UCSD-AML1 (cell line): ENCODE measurements around the gene ALDOC.
"Not testable (repeated sequence)": the region's sequence is repeated elsewhere in the genome, so short reads cannot be mapped to it uniquely, and the experiment has no call there.

Experiments used
- DNase-seq: peaks from one replicate; lab custom pipeline; 2025; ENCODE audit not compliant: unreplicated experiment; lab: John Stamatoyannopoulos, UW

The ALDOC gene

DNA sequence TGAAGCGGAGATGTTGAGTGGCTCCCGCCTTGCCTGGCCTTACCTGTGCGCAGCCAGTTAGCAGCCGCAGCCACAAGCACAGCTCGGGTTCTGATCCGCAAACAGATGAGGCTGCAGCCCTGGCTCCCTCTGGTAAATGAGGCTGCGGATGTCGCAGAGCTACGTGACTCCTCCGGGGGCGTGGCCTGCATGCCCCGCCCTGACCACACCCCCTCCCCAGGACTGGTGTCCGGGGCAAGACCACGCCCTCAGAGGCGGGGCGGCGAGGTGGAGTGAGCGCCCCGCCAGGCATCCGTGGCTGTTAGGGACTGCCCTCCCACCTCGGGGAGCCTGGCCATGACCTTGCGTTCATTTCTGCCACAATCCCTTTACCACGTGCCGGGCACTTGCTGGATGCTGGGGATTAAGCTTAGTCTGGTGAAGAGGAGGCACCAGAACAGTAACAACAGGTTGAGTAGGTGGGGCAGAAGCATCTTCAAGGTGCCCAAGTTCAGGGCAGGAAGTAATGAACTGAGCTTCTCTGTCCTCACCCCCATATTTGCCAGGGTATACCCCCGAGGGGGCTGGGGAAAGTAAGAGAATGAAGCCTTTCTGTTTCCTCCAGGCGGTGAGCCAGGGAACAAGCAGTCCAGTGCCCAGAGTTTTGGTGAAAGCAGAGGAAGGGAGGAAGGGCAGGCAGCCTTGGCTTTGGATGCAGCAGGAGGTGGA lies at the start of gene ALDOC:
Gene ALDOC, minus strand, starts transcription at position 138 of the 708 bp plus-strand sequence. CDS start 1,363 bp downstream, outside the sequence.
- DNase-seq: peak; percentile 27

DNA sequence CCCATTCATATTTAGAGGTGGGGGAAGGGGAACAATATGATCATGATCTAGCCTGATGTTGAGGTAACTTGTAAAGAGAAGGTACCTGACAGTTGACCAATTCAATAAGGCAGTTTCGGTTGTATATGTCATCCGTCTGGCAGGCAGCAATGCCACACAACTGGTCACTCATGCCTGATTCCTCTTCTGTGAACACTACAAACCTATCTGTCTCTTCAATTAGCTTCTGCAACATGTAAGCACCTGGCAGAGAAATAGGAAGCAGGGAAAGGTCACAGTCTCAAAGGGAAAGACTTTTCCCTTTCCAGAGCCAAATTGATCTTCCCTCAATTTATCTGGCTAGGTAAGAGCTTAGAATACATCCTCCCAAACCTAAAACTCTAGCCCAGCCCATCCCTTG lies 47.5 kb upstream of the ALDOC start:
- no peak for DNase-seq

DNA sequence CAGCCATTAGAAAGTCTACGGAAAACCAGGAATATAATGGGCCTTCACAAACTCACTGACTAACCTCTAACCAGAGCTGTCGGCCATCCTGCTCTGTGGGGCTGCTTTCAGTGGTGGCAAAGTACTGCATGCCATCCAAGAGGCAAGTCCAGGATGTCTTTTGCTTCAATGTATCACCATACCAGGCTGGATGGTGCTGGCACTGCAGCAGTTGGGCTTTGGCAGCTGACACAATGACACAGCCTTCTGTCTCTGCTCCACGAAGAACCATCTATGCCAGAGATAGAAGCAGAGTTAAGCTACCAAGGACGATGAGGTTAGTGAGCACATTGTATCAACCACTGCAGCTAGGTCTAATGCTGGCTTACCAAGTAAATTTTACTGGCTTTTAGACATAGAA lies 47.0 kb upstream of the ALDOC start:
- DNase-seq: no peak

GRCh38 chr17:28622186-28622585 lies 45.5 kb upstream of the ALDOC start:
- DNase-seq: no peak

DNA sequence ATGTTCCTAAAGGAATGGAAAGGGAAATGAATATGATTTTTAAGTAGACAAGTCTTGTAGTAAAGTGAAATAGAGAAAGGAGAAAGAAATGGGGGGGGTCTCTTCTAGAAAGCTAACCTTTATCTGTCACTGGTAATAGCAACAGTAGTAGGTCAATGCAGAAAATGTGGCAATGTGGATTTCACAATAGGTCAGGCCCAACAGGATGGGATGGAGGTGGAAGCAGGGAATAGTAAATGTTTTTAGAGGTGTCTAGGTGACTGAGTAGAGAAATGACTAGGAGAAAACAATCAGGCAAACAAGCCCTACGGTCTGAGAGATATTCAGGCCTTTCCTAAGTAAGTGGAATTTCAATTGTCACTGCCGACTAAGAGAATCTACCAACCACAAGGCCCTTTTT lies 43.3 kb upstream of the ALDOC start:
- no peak for DNase-seq

DNA sequence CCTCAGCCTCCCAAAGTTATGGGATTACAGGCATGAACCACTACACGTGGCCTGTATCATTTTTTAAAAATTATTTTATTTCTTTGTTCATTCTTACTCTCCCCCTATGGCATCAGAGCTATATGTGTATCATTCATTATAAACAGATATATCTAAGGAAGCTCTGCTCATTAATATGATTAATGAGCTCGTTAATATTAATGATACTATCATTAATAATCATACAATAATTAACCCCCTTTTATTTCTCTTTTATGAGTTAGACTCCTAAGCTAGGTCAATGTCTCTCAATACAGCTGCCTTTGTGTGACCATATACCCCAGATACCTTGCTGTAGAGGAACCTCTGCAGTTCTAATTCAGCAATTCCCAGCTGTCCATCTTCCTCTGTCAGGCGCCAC lies 41.8 kb upstream of the ALDOC start:
- no peak for DNase-seq

DNA sequence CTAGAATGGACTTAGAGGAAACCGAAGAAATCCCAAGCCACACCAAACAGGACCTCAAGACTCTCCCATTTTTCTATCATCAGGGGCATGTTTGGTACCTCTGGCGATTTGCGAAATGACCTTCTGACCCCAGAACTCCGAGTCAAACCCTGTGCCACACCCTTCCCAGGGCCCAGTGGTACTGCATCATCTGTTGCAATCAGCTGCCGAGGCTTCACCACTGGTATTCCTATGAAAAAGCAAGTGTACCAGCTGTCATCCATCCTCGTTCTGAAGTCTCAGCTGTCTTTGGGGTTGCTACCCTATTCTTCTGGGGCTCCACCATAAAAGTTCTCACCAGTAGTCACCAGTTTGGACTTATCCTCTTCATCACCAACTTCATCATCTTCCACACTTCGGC lies 39.6 kb upstream of the ALDOC start:
- DNase-seq: no peak

- no peak for DNase-seq
Observed at GRCh38 chr17:28615260-28615940, 38.7 kb upstream of the ALDOC start.

- DNase-seq: no peak
Observed at GRCh38 chr17:28613931-28614381, 37.3 kb upstream of the ALDOC start, which contains the start of gene RSKR. Gene RSKR, minus strand, starts transcription at chr17:28614185. Its CDS starts 24 bp downstream, at chr17:28614161.

DNA sequence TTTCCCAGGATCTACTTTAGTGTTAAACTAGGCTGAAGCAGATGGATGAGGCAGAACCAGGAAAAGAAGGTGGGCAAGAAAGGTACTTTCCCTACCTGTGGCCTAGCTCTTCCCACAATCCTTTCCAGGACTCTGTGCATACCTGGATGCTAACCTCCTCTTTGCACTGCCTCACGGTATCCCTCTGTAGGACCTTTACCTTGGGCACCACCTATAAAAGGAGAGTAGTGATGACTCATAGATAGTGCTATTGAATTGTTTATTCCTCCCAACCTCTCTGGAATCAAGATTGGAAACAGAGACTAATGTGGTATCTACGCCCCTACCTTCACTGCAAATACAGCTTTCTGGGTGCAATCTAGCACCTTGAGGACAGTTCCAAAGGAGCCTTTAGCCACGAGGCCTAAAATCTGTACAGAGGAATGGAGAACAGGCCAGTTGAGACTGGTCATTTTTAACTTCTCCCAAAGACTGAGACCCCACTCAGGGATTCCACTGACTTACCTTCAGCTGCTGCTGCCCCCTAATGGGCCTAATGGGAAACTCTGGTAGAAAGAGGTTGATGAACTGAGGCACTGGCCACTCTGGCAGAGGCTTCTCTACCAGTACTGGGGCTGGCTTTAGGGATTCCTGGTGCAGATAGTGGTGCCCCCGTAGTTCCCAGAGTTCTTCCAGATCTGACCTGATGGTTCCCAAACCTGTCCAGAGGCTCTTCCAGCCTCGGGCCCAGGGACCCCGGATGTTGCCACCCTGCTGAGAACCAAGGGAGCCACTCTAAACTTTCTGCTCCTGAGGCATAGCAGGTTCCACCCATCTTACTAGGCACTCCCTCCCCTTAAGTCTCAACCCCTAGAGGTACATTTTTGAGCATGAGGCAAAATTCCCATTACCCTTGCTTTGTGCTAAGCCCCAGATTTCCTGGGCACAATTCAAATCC lies 36.5 kb upstream of the ALDOC start:
- DNase-seq: no peak

- DNase-seq: no peak
Observed at GRCh38 chr17:28612531-28612930, 35.8 kb upstream of the ALDOC start.

- no peak for DNase-seq
Observed at GRCh38 chr17:28610376-28610775, 33.7 kb upstream of the ALDOC start.

- not testable (repeated sequence) for DNase-seq
Observed at GRCh38 chr17:28604031-28604430, 27.3 kb upstream of the ALDOC start.

GRCh38 chr17:28599311-28600184 lies 22.9 kb upstream of the ALDOC start:
- peak; percentile 77 for DNase-seq

DNA sequence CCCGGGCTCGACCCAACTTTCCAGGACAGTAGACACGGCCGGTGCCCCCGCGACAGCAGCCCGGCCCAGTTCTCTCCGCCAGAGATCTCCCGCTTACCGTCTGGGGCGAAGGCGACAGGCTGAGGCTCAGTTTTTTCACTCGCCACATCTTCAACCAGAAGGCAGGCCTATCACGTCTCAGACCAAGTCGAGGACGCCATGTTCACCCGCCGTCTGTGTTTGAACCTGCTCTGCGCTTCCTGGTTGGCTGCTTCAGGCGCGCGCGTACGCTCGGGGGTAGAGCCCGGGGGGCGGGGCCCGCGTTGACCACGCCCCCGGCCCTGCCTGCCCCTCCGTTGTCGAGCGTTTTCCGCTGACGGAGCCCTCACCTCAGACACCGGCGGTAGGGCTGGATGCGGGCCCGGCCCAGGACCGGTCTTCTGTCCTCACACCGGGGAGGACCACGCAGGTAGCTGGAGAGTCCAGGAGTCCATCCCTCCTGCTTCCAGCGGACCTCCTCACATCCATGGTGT lies 22.2 kb upstream of the ALDOC start, which contains the start of gene SPAG5:
Gene SPAG5, minus strand, starts transcription at position 227 of the 512 bp plus-strand sequence. Its CDS starts 79 bp downstream, at position 148.
- peak; percentile 94 for DNase-seq

DNA sequence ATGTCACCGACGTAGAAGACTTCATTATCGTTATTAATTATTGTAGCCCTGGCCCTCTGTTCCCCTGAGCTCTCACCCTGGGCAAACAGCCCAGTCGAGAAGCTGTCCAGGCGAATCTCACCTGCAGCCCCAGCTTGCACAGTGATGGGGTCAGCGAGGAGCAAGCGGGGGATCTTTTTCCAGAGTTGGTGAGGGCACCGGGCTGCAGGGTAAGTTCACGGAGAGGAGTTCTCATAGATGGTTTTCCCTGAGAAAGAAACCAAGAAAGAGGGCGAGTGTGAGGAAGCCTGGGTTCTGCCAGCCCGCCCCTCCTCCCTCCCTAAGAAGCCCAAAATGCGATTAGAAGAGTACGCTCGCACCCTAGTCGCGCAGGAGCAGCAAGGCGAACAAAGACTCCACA lies 21.7 kb upstream of the ALDOC start:
- DNase-seq: no peak

GRCh38 chr17:28597606-28598383 lies 21.1 kb upstream of the ALDOC start:
- DNase-seq: no peak

GRCh38 chr17:28592260-28592659 lies 15.6 kb upstream of the ALDOC start:
- no peak for DNase-seq

GRCh38 chr17:28585851-28586250 lies 9.2 kb upstream of the ALDOC start:
- no peak for DNase-seq
